ENCODE measurements around the gene MYBPC2. TPM values are rescaled to one million over a fixed set of nuclear protein-coding genes. Genes with fewer than 3 reads are reported as not detected.

MYBPC2 gene
- polyA plus RNA-seq, 1 of the 3 experiments (the other 2 are of a cell fraction), result not detected

- peaks cover 10 to 21% of the 10 kb centered on the region in 2 experiments for H3K36me3 ChIP-seq (replicated peaks in 1 of 2; ENCODE audit: control insufficient read depth in 1 of 2, insufficient read depth in 2 of 2, low read length in 1 of 2)
- peaks cover 16% of the 10 kb centered on the region for H3K79me2 ChIP-seq (ENCODE audit: insufficient read depth)
- no peaks in the 10 kb centered on the region for H3K9me3 ChIP-seq
- peak within 1 kb of the TSS; percentile 83 to 93 for H3K4me3 ChIP-seq (ENCODE audit: low read depth in 2 of 2, low read length in 1 of 2)
- H3K4me1 ChIP-seq (ENCODE audit: control insufficient read depth in 1 of 2, insufficient read depth in 2 of 2, low read depth in 1 of 2, low read length in 1 of 2), result peaks cover 6 to 9% of the 10 kb centered on the region in 2 experiments; a peak in 2 of 4 replicates
- POLR2A ChIA-PET, result no interaction called here
- H3K9me2 ChIP-seq, result no peaks in the 10 kb centered on the region
- H2AFZ ChIP-seq (ENCODE audit: low read depth), result peak within 1 kb of the TSS; percentile 93
- peaks cover 15% of the 10 kb centered on the region for H3F3A ChIP-seq (replicated peaks; ENCODE audit: insufficient read depth)
- CTCF ChIA-PET, result no interaction called here
- H4K20me1 ChIP-seq (ENCODE audit: insufficient read depth), result no peaks in the 10 kb centered on the region
- H3K4me2 ChIP-seq, result peak within 1 kb of the TSS; percentile 93
- H3K27me3 ChIP-seq (ENCODE audit: insufficient read depth), result no peaks in the 10 kb centered on the region
- no peak for TF ChIP-seq RAD21 (IDR thresholded peaks at IDR 0.05; ENCODE audit: low read length)
- TF ChIP-seq NFIC (IDR thresholded peaks at IDR 0.05; ENCODE audit: borderline replicate concordance), result peak; percentile 80
- no peak for TF ChIP-seq EZH2phosphoT487 (IDR thresholded peaks at IDR 0.05; ENCODE audit: borderline replicate concordance, low read depth)
- peak; percentile 98 for TF ChIP-seq POLR2AphosphoS5 (IDR thresholded peaks at IDR 0.05; ENCODE audit: low read depth, low read length)
- TF ChIP-seq TAF1 (IDR thresholded peaks at IDR 0.05; ENCODE audit: borderline replicate concordance, low read depth, low read length), result peak; percentile 87
- peak; percentile 7; the same call in 1 of the 2 replicates for TF ChIP-seq RFX5 (IDR thresholded peaks at IDR 0.05; ENCODE audit: low read length)
- no peak for TF ChIP-seq MEF2A (IDR thresholded peaks at IDR 0.05; ENCODE audit: borderline replicate concordance, low read depth)
- peak; percentile 99 for TF ChIP-seq NRF1 (IDR thresholded peaks at IDR 0.05; ENCODE audit: low read depth, low read length)
- peak; percentile 53; the same call in 1 of the 2 replicates for TF ChIP-seq MAX (IDR thresholded peaks at IDR 0.05; ENCODE audit: low read depth)
- TF ChIP-seq RCOR1 (IDR thresholded peaks at IDR 0.05; ENCODE audit: low read length), result peak; percentile 17; the same call in 1 of the 2 replicates
- TF ChIP-seq FOSL2 (IDR thresholded peaks at IDR 0.05; ENCODE audit: borderline replicate concordance, low read depth), result no peak
- peak; percentile 56; the same call in 1 of the 2 replicates for TF ChIP-seq SIN3A (IDR thresholded peaks at IDR 0.05; ENCODE audit: borderline replicate concordance, low read depth, low read length)
- 0 out of 2 replicates have a peak, but pooled peaks have one; percentile 40 for TF ChIP-seq GABPA (IDR thresholded peaks at IDR 0.05; ENCODE audit: low read depth)
- TF ChIP-seq REST (IDR thresholded peaks at IDR 0.05; ENCODE audit: low read depth, low read length), result no peak
- peak; percentile 41; the same call in 1 of the 2 replicates for TF ChIP-seq MXI1 (IDR thresholded peaks at IDR 0.05; ENCODE audit: low read depth, low read length)
- TF ChIP-seq YY1 (IDR thresholded peaks at IDR 0.05; ENCODE audit: low read depth), result peak; percentile 93
- H3K9ac ChIP-seq, result peak within 1 kb of the TSS; percentile 76
- DNase-seq, result peak; percentile 100
- H3K27ac ChIP-seq (ENCODE audit: low read depth in 2 of 2, low read length in 1 of 2), result peak within 1 kb of the TSS; percentile 67 to 85
- WGBS (ENCODE audit: low lambda C conversion rate), result 2% methylated on average over 38 of the region's 58 CpGs
Measured at GRCh38 chr19:50476224-50476906, 43.7 kb downstream of the MYBPC2 start, which contains the start of the genes EMC10 and GARIN5A. EMC10 (plus strand) TSS chr19:50476507; CDS start chr19:50476545, 38 bp downstream. GARIN5A (minus strand) TSS chr19:50476848; CDS start chr19:50476388, 460 bp downstream.

Measured in SK-N-SH (cell line).